NCI-H187 (cell line): Measurements from ENCODE around the gene SEC61B.

Source experiments
- DNase-seq, 2 experiments: peaks; one replicate each; lab custom pipeline; 2025; lab: John Stamatoyannopoulos, UW

The SEC61B gene

GRCh38 chr9:99238331-99238730, 16.2 kb downstream of the SEC61B start:
- no peak for DNase-seq

- no peak for DNase-seq
These were observed 17.4 kb downstream of the SEC61B start for GRCh38 chr9:99239341-99240060.

- DNase-seq: no peak
These were observed 19.0 kb downstream of the SEC61B start for GRCh38 chr9:99241106-99241505.

GRCh38 chr9:99244344-99245260, 22.5 kb downstream of the SEC61B start:
- DNase-seq: no peak

- no peak for DNase-seq
These were observed 27.5 kb downstream of the SEC61B start for GRCh38 chr9:99249619-99250018.

- DNase-seq: no peak
These were observed 29.1 kb downstream of the SEC61B start for GRCh38 chr9:99251157-99251556.

- no peak for DNase-seq
These were observed 31.1 kb downstream of the SEC61B start for GRCh38 chr9:99253134-99253533.

- no peak for DNase-seq
These were observed 31.8 kb downstream of the SEC61B start for GRCh38 chr9:99253772-99254431.

- DNase-seq: no peak
These were observed 33.6 kb downstream of the SEC61B start for GRCh38 chr9:99255651-99256050.

- DNase-seq: no peak
These were observed 35.8 kb downstream of the SEC61B start for GRCh38 chr9:99257723-99258389.

GRCh38 chr9:99259231-99259918, 37.3 kb downstream of the SEC61B start:
- DNase-seq: no peak

- no peak for DNase-seq
These were observed 39.8 kb downstream of the SEC61B start for GRCh38 chr9:99261923-99262322.

- no peak for DNase-seq
These were observed 40.9 kb downstream of the SEC61B start for GRCh38 chr9:99262949-99263418.

GRCh38 chr9:99264070-99264680, 42.1 kb downstream of the SEC61B start:
- DNase-seq: no peak

GRCh38 chr9:99265691-99266090, 43.6 kb downstream of the SEC61B start:
- no peak for DNase-seq

- DNase-seq: peak; percentile 2 to 19
These were observed 44.4 kb downstream of the SEC61B start for GRCh38 chr9:99266255-99267023.

GRCh38 chr9:99269416-99269815, 47.3 kb downstream of the SEC61B start:
- DNase-seq: no peak

GRCh38 chr9:99270491-99270890, 48.4 kb downstream of the SEC61B start:
- DNase-seq: no peak

- no peak for DNase-seq
These were observed 50.8 kb downstream of the SEC61B start for GRCh38 chr9:99272836-99273235.

GRCh38 chr9:99274016-99274415, 51.9 kb downstream of the SEC61B start:
- DNase-seq: no peak
